Gastroesophageal sphincter (tissue), 4 donors: ENCODE results near the gene PDZD4. TPM values are rescaled to one million over a fixed set of nuclear protein-coding genes. Genes with fewer than 3 reads are reported as not detected.
A peak's percentile ranks its signal among the peaks of the same experiment; 100 is the strongest.

ENCODE experiments used
- ATAC-seq: fragments of 150-250 bp; one replicate; pipeline ENCODE4 v1.9.1; 2016; ENCODE audit warnings: mild to moderate bottlenecking, moderate library complexity
- H3K27ac ChIP-seq, 4 donors: fragments of 200-600 bp; sonication (generic) in 3 of 4; 1 replicate in 3 of 4; 2 replicates in 1 of 4; pipeline ENCODE4 v1.5.1; 2016 to 2019
- H3K27me3 ChIP-seq: fragments of 200-600 bp; sonication (generic); one replicate; pipeline ENCODE4 v1.5.1; 2019
- H3K36me3 ChIP-seq, 2 donors: fragments of 200-600 bp; sonication (generic); one replicate each; pipeline ENCODE4 v1.5.1; 2019; ENCODE audit warnings: control low read depth in 1 of 2
- H3K4me1 ChIP-seq, 3 donors: fragments of 200-600 bp; sonication (generic); 1 replicate in 2 of 3; 2 replicates in 1 of 3; pipeline ENCODE4 v1.5.1; 2016 to 2019; ENCODE audit warnings: control low read depth in 2 of 3
- H3K4me3 ChIP-seq, 2 donors: fragments of 200-600 bp; sonication (generic); one replicate each; pipeline ENCODE4 v1.5.1; 2019; ENCODE audit warnings: mild to moderate bottlenecking in 1 of 2, moderate library complexity in 1 of 2
- H3K9me3 ChIP-seq, 3 donors: fragments of 200-600 bp; sonication (generic); one replicate each; pipeline ENCODE4 v1.5.1; 2017 to 2019; ENCODE audit warnings: control low read depth in 2 of 3
- EP300 ChIP-seq: sonication (generic); formaldehyde crosslinking; IDR thresholded peaks from one replicate; pipeline ENCODE4 v1.6.1; 2017; ENCODE audit warnings: antibody characterized with exemption, mild to moderate bottlenecking
- POLR2A ChIP-seq, 2 donors: fragments of 450-650 bp; IDR thresholded peaks; one replicate each; pipeline ENCODE4 v1.6.1; 2017; ENCODE audit warnings: antibody characterized with exemption in 2 of 2, mild to moderate bottlenecking in 2 of 2, moderate library complexity in 1 of 2
- POLR2AphosphoS5 ChIP-seq: sonication (generic); formaldehyde crosslinking; IDR thresholded peaks from one replicate; pipeline ENCODE4 v1.6.1; 2017; ENCODE audit warnings: antibody characterized with exemption
- WGBS, 2 donors: methylation state at CpG; one replicate each; pipeline ENCODE4 v1.1.5; 2018; ENCODE audit warnings: low coverage in 1 of 2; 5-methylcytosine and 5-hydroxymethylcytosine counted together
- total RNA-seq, 4 donors: library from RNA; depleted of rRNA; stranded (reverse); fragments of >200 nt; gene quantifications; one replicate each; pipeline ENCODE4 v1.1.0, GENCODE V29; 2016
- TF ChIP-seq, protein P1 (sequence below), 4 experiments: fragments of 200-600 bp in 2 of 4; fragments of 450-650 bp in 2 of 4; sonication (generic) in 1 of 4; IDR thresholded peaks; one replicate each; pipeline ENCODE4 v1.5.1; 2017 to 2019; ENCODE audit warnings: antibody characterized with exemption in 4 of 4, mild to moderate bottlenecking in 2 of 4, moderate library complexity in 2 of 4

Gene PDZD4
- total RNA-seq, 4 donors from 2014 or later = 10.6 to 48.5 (median 26.4) TPM

DNA sequence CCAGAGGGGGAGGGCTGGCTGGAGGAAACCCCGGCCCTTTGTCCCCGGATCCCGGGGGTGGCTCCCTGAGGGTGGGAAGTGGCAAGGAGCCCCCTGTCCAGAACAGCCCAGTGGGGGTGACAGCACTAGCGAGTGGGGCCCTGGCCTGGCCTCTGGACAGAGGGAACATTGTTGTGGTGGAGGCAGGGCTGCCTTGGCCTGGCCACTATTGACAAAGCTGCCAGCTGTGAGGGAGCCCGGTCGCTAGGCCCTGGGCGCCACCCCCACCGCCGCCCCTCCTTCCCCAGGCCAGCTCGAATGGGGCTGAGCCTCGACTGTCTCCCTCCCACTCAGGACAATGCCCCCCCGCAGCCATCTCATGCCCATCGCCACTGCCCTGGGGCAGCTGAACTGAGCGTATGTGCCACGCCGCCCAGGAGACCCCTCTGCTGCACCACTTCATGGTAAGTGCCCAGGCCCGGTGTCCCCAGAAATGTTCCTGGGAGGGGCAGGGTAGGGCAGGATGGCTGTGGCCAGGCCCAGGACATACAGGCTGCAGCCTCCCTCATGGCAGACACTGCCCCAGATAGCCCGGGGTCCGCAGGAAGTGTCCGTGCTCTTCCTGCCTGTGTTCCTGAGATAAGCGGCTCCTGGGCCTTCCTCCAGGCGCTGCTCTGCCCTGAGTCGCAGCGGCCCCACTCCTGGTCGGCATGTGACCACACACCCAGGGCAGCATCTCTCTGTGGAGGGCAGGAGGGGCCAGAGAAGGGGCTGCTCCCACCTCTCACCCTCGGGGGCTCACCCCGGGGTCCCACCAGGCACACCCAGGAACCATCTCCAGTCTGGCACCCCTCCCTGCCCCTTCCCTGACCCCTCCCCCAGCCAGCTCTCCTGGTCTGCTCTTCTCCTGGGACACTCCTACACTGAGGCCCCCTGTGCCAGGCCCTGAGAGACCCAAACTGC is 64.9 kb downstream of the PDZD4 start:
- ATAC-seq = peak; percentile 4
- H3K36me3 ChIP-seq = peaks cover 0 to 22% of the 10 kb centered on the region in 2 donors
- no peaks in the 10 kb centered on the region for H3K9me3 ChIP-seq
- peak overlapping the region; percentile 15 to 83 (median 78) for H3K27ac ChIP-seq
- no peaks in the 10 kb centered on the region for H3K27me3 ChIP-seq
- TF ChIP-seq EP300 = no peak
- no peak for TF ChIP-seq POLR2AphosphoS5
- TF ChIP-seq, protein P1, sequence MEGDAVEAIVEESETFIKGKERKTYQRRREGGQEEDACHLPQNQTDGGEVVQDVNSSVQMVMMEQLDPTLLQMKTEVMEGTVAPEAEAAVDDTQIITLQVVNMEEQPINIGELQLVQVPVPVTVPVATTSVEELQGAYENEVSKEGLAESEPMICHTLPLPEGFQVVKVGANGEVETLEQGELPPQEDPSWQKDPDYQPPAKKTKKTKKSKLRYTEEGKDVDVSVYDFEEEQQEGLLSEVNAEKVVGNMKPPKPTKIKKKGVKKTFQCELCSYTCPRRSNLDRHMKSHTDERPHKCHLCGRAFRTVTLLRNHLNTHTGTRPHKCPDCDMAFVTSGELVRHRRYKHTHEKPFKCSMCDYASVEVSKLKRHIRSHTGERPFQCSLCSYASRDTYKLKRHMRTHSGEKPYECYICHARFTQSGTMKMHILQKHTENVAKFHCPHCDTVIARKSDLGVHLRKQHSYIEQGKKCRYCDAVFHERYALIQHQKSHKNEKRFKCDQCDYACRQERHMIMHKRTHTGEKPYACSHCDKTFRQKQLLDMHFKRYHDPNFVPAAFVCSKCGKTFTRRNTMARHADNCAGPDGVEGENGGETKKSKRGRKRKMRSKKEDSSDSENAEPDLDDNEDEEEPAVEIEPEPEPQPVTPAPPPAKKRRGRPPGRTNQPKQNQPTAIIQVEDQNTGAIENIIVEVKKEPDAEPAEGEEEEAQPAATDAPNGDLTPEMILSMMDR (IDR thresholded peaks at IDR 0.05) = no peak
- no peak for TF ChIP-seq POLR2A (IDR thresholded peaks at IDR 0.05)
- H3K4me3 ChIP-seq = peak overlapping the region; percentile 33 to 46
- peaks cover 0 to 36% (median 4%) of the 10 kb centered on the region in 3 donors for H3K4me1 ChIP-seq
- WGBS, 2 donors = 80% methylated on average over 1 of the region's 27 CpGs; no CpG with 5 or more reads in 1 of the 2 donors

DNA sequence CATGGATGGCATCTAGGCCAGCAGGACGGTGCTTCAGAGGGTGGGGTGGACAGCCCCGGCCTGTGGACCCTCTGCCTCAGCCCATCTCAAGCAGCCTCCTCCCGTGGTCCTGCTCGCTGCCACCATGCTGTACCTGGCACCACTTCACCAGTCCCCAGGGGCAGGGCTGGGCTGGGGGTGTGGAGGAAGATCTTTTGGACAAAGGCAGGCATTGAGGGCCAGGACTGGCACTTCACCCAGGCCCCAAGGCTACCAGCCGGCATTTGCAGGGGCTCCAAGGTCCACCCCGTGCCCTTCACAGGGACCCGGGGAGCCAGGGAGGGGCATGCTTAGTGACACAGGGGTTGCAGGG is 65.6 kb downstream of the PDZD4 start:
- H3K36me3 ChIP-seq = peaks cover 0 to 16% of the 10 kb centered on the region in 2 donors
- H3K27ac ChIP-seq = peak overlapping the region; percentile 15 to 83 (median 78)
- TF ChIP-seq POLR2AphosphoS5 = no peak
- TF ChIP-seq POLR2A (IDR thresholded peaks at IDR 0.05) = no peak
- TF ChIP-seq, protein P1 (IDR thresholded peaks at IDR 0.05) = no peak
- no peak for TF ChIP-seq EP300
- H3K4me3 ChIP-seq = peak overlapping the region; percentile 33 to 46
- WGBS, 2 donors = no CpG with 5 or more reads among the region's 7 CpGs
- no peaks in the 10 kb centered on the region for H3K27me3 ChIP-seq
- peaks cover 0 to 36% (median 4%) of the 10 kb centered on the region in 3 donors for H3K4me1 ChIP-seq
- H3K9me3 ChIP-seq = no peaks in the 10 kb centered on the region
- ATAC-seq = no peak

DNA sequence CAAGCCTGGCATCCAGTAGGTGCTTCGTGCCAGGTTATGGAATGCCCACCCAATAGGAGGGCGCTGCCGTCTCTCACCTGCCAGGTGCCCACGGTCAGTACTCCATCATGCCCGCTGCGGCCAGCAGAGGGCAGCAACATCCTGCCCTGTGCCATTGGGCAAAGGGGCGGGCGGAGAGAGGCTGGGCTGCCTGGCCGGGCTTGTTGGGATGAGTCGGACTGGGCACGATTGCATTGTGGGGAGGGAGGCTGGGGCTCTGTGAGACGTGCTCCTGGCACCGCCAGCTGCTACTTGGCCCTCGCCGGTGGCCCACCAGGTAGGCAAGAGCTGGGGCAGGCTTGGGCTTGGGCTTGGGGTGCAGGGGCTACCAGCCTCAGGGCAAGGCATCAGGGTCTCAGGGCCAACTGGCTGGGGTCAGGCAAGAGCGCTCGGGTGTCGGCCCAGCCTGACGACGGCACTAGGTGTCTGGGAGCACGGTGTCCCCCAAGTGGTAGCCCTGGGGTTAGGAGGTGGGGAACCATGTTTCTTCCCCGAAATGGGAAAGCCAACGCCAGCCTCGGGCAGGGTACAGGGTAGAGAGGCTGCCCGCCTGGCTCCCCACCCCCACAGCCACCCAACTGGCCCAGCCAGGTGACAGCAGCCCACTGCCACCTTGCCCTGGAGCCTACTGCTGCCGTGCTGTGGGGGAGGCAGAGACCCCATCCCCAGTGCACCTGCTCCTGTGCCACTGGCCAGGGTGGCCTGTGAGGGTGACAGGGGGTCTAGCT is 66.2 kb downstream of the PDZD4 start, which contains the start of gene PLXNB3:
PLXNB3 (plus strand) TSS at position 261 of the 767 bp plus-strand sequence. CDS start 1,287 bp downstream, outside the sequence.
- TF ChIP-seq POLR2A (IDR thresholded peaks at IDR 0.05) (no peak), POLR2AphosphoS5 (peak; percentile 32), EP300 (no peak)
- TF ChIP-seq, protein P1 (IDR thresholded peaks at IDR 0.05) = peak in 3 of 4 experiments; percentile 78 to 92 (median 79)
- Histone ChIP-seq H3K4me3 (peak within 1 kb of the TSS; percentile 33 to 46), H3K4me1 (peaks cover 0 to 36% (median 4%) of the 10 kb centered on the region in 3 donors), H3K36me3 (peaks cover 0 to 10% of the 10 kb centered on the region in 2 donors), H3K9me3 (no peaks in the 10 kb centered on the region), H3K27ac (peak within 1 kb of the TSS; percentile 15 to 83 (median 78)), H3K27me3 (no peaks in the 10 kb centered on the region)
- no CpG with 5 or more reads among the region's 26 CpGs for WGBS, 2 donors
- peak; percentile 77 for ATAC-seq

DNA sequence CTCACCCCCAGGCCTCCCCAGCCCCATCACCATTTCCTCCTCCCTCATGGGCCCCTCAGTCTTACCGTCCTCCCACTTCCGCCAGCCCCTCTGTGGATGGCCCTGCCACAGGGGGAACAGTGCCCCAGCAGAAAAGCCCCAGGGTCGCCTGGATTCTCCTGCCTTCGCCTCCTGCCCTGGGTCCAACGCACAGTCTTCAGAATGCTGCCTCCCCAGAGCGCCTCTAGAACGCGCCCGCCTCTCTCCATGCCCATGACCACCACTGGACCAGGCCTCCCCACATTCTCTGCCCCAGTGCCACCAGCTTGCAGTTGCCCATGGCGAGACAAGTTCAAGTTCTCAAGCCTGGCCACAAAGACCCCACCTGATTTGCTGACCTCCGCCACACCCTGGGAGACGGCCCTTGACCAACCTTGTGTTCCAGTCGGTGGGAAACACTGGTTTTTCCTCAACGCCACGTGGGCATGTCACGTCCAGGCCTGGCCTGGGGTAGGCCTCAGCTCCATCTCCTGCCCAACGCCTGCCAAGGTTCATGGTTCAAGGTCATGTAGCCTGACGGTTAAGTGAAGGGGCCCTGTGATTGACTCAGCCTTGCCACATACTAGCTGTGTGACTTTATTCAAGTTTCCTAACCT is 66.9 kb downstream of the PDZD4 start:
- 68% methylated on average over 5 of the region's 18 CpGs; no CpG with 5 or more reads in 1 of the 2 donors for WGBS, 2 donors
- peaks cover 0 to 36% (median 4%) of the 10 kb centered on the region in 3 donors for H3K4me1 ChIP-seq
- H3K27me3 ChIP-seq = no peaks in the 10 kb centered on the region
- TF ChIP-seq EP300 = no peak
- no peak for TF ChIP-seq POLR2A (IDR thresholded peaks at IDR 0.05)
- TF ChIP-seq, protein P1 (IDR thresholded peaks at IDR 0.05) = no peak
- TF ChIP-seq POLR2AphosphoS5 = no peak
- ATAC-seq = no peak
- H3K4me3 ChIP-seq = no peak overlapping the region
- H3K9me3 ChIP-seq = no peaks in the 10 kb centered on the region
- no peak overlapping the region for H3K27ac ChIP-seq
- H3K36me3 ChIP-seq = peaks cover 0 to 2% of the 10 kb centered on the region in 2 donors
